Measurements from ENCODE around the gene FIBIN.
"Not testable (repeated sequence)": the region's sequence is repeated elsewhere in the genome, so short reads cannot be mapped to it uniquely, and the experiment has no call there.

The FIBIN gene

DNA sequence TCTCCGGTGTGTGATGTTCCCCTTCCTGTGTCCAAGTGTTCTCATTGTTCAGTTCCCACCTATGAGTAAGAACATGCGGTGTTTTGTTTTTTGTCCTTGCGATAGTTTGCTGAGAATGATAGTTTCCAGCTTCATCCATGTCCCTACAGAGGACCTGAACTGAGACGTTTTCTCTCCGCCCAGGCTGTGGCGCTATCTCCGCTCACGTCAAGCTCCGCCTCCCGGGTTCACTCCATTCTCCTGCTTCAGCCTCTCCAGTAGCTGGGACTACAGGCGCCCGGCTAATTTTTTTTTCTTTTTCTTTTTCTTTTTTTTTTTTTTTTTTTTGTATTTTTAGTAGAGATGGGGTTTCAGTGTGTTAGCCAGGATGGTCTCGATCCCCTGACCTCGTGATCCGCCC, 16.7 kb upstream of the FIBIN start:
- DNase-seq (ENCODE audit: low read depth): not testable (repeated sequence)

DNA sequence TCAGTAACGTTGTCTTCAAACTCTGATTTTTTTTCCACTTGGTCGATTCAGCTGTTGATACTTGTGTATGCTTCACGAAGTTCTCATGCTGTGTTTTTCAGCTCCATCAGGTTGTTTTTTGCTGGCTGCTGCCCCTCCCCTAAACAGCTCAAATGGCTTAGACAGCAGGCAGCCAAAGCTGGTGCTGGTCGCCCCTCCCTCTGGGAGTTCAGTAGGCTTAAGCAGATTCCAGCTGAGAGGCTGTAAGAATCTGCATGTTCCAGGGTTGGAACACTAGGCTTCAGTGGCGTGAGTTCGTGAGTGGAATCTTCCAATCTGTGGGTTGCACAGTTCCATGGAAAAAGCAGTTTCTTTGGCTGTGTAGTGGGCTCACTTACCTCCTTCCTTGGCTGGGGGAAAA, 10.3 kb upstream of the FIBIN start:
- DNase-seq (ENCODE audit: low read depth): no peak

DNA sequence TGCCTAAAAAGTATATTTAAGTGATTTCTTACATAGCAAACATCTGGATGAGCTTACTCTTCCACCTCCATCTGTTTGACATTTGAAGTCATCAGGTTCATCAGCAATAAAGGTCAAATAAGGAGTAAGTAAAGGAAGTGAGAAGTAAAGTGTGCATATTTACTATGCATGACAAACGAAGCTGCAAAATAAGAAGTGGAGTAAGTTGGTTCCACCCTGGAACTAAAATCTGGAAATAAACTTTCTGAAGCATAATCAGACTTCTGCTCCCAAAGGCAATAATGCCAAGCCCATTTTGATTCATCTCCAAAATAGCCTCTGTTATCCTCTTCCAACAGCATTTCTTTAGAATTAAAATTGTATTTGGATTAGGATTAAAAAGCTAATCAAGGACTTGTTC, 8.4 kb upstream of the FIBIN start:
- DNase-seq (ENCODE audit: low read depth): no peak

DNA sequence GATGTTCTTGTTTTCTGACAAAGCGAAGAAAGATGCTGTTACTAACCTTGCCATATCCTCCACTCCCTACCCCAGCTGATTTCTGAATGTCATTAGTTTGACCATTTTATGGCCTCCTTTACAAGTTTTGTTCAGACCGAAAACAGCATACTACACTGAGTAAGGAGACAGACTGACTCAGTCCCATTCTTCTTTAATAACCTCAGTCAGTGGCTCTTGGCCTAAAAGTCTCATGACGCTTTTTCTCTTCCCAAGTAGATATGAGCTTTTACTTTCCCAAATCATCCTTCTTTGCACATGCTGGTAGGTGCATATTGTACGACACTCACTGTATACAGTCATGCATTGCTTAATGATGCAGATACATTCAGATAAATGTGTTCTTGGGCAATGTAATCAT, 8.0 kb upstream of the FIBIN start:
- no peak for DNase-seq (ENCODE audit: low read depth)

DNA sequence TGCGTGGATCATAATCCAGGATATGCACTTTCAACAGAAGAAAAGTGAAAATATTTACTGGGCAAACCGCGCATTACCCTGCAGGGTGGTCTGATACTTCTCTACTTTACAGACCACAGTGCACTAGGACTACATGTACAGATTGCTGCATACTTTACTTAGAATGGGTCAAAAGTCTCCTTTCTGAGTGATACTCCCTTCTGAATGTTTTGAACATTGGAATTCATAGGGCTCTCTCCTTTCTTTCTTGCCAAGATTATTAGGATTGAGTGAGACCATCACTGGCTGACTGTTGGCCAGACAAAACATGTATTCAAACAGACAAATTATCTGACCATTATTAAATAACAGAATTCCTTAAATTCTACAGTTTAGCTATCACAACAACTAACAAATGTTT, 6.6 kb upstream of the FIBIN start:
- no peak for DNase-seq (ENCODE audit: low read depth)

DNA sequence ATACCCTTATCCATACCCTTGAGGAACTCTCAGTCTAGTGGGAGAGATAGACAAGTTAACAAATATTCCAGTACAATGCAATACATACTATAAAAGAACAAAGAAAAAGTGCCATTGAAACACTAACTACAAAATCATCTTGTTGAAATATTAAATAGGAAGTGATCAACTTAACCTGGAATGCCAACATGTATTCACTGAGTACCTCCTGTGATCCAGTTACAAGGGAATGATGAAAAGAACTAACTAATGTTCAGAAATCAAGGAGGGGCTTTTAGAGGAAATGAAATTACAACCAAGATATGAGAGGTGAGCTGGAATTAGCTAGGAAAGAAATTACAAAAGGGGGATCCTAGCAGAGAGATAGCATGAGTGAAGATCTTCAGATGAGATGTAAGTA, 6.2 kb upstream of the FIBIN start:
- no peak for DNase-seq (ENCODE audit: low read depth)

DNA sequence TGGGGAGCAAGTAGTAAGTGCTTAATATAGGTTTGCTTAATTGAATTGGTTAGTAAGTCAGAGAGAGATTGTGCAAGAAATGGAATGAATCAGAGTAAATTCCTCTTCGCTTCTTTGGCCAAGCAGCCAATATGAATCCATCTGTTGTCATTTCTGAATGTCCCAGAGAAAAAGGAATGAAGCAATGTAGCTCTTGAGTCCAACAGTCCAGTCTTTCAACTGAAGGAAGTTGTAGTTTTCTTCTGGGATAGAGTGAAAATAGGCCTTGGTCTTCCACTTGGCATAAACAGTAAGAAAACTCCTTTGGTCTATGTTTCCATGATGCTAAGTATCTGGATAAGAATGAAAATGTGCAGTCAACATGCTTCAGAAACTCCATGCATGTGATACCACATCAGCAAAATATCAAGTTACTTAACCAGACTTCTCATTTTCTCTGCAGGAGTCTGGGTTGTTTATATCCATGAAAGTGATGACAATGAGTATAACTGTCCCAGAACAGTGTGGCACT, 1.8 kb upstream of the FIBIN start:
- DNase-seq (ENCODE audit: low read depth): no peak

DNA sequence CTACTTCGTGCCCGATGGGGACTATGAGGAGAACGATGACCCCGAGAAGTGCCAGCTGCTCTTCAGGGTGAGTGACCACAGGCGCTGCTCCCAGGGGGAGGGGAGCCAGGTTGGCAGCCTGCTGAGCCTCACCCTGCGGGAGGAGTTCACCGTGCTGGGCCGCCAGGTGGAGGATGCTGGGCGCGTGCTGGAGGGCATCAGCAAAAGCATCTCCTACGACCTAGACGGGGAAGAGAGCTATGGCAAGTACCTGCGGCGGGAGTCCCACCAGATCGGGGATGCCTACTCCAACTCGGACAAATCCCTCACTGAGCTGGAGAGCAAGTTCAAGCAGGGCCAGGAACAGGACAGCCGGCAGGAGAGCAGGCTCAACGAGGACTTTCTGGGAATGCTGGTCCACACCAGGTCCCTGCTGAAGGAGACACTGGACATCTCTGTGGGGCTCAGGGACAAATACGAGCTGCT, 751 bp downstream of the FIBIN start:
- DNase-seq (ENCODE audit: low read depth): no peak

DNA sequence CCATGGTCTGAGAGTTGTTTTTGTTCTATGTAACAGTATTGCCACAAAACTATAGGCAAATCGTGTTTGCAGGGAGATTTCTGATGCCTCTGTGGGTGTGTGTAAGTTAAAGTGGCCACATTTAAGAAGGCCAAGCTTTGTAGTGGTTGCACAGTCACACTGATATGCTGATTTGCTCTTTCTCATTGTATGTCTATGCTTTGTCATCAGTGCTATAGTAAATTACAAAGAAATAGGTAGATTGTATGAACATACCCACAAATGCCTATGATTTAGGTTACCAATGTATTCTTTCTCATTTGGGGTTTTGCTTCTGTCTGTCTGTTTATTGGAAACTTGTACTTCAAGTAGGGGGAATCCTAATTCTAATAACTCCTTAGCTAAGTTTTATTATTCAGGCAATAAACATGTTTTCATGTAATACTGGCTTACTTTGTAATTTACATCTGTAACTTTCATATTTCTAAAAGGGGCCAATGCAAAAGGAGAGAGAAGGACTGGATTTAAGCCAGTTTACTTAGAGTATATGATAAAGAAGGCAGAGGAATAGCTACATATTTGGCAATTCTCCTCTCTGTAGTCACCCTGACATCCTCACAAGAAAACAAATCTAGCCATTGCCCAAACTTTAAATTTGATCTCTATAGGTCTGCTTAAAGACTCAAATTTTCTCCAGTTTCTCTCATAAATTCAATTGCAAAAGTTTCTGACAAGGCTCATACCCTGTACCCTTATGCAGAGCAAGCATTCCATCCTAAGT, 2.0 kb downstream of the FIBIN start:
- no peak for DNase-seq (ENCODE audit: low read depth)

DNA sequence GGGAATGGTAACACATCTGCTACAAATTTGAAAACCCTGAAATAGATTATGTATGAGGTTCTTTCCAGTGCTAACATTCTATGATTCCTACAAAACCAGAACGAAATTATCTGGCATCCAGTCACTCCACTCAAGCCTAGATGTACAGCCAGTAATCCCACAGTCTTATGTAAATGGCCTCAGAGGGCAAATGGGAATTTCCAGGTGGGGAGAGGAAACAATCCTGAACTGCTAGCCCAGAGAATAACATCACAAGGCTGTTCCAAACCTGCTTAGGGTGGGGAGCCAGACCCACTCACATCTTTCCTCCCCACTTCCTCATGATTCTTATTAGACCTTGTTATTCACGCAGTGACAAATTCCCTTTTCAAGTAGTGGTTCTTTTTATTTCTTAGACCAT, 3.5 kb downstream of the FIBIN start:
- no peak for DNase-seq (ENCODE audit: low read depth)

DNA sequence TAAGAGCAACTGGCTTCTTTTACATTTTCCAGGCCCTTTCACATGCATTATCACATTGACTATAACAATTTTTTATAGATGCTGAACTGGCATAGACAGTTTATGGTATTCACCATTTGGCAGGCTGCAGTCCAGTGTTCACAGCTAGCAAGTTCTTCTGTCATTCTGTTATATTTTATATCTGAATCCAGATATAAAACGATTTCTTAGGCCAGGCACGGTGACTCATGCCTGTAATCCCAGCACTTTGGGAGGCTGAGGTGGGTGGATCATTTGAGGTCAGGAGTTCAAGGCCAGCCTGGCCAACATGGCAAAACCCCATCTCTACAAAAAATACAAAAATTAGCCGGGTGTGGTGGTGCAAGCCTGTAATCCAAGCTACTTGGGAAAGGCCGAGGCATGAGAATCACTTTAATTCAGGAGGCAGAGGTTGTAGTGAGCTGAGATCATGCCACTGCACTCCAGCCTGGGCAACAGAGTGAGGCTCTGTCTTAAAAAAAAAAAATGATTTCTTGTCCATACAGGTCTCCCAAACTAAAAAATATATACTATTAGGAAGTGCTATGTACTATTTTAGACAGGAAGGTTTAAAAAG, 7.3 kb downstream of the FIBIN start:
- not testable (repeated sequence) for DNase-seq (ENCODE audit: low read depth)

DNA sequence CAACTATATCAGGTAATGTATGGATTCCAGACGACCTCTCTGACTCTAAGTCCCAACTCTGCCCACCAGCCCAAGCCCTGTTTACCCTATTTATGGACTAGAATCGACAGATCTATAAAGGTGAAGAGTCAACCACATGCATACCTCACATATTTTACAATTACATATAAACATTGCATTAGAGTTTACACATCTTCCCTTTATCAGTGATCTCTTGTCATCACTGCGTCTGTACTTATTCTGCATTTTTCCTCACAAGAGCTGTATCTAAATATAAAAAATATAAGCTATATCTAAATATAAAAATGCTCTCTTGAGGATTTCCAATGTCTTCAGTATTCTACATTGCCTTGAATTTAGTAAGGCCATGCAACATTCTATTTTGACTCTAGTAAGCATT, 8.5 kb downstream of the FIBIN start:
- DNase-seq (ENCODE audit: low read depth): no peak

DNA sequence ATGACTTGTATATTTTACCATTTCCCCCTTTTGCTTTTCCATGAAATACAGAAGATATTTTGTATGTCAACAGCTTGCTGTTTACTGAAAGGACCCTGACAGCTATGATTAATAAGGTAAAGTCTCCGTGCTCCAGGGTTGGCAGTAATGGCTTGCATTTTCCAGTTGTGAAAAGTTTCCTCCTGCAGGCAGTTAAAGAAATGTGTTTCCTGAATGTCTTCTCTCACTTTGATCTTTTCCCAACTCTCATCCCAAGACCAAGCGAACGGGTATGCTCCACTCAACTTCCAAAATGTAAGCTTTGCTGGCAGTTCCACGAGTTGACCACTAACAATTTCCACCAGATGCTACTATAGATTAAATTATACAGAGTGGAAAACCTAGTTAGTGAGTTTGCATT, 8.9 kb downstream of the FIBIN start:
- no peak for DNase-seq (ENCODE audit: low read depth)

DNA sequence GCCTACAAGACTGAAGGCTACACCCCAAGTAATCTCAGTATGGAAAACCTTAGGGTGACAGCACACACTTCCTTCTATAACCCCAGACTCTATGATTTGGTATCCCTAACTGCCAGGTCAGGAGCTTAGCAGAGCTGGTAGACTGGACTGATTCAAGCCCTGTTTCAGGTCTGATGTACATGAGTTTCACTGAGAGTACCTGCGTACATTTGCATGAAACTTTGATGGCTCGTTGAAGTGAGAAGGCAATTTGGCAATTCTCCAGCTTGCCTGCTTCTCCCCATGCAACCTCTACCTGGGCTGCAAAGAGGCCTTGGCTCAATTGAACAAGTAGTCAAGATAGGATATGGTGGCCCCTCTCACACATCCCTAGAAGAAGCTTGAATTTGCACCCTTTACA, 10.2 kb downstream of the FIBIN start:
- no peak for DNase-seq (ENCODE audit: low read depth)

DNA sequence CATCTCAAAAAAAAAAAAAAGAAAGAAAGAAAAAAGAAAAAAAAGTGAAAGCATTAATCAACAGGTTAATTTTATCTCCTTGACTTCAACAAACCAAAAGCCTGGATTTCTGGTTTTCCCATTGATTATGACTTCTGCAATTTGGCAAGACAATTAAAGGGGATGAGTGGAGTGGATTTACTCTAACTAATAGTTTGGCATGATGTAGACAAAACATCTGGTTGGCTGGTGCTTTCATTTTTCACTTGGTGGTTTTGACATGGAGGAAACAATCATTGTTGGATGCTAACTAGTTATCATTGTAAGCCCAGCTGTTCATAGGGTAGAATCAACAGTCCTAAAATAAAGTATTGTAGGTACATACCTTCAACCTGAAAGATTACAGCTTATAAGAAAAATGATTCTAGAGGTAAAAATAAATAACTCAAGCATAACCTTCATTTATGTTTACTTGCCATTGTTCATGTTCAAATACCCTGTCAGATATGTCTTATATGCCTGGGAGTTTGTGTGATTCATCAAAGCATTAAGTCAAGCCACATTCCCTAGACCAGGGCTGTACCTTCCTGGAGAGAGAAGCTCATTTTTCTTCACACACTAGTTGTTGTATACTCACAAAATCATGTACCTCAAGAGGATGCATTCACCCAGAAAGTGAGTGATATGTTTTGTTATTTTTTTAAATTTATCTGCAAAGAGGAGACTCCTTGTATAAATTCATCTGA, 15.1 kb downstream of the FIBIN start:
- DNase-seq (ENCODE audit: low read depth): no peak

DNA sequence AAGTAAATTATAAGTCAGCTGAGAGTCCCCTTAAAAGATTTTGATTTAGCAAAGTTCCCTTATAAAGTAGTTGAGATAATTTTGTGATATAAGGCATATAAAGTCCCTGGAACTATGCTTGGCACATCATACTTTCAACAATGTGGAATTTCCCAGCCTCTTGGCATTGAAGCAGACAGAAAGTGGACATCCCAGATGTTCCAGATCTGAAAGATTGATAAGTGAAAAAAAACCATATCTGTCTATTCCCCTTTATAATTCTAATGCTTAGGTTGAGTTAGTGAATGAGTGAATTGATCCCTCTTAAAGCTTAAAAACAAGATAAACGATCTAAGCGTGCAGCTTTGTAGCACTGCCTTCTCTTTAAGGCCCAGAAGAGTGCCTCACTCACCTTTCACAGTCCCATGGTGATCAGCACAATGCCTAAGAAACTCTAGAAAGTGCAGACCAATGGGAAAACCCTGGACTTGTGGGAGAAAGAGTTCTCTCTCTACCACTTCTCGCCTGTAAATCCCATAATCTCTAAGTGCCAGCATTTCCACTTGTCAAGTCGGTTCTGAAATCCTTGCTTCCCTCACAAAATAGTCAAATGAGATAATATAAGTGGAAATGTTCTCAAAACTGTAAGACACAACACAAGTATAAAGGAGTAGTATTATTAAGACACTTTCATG, 17.8 kb downstream of the FIBIN start:
- DNase-seq (ENCODE audit: low read depth): no peak

DNA sequence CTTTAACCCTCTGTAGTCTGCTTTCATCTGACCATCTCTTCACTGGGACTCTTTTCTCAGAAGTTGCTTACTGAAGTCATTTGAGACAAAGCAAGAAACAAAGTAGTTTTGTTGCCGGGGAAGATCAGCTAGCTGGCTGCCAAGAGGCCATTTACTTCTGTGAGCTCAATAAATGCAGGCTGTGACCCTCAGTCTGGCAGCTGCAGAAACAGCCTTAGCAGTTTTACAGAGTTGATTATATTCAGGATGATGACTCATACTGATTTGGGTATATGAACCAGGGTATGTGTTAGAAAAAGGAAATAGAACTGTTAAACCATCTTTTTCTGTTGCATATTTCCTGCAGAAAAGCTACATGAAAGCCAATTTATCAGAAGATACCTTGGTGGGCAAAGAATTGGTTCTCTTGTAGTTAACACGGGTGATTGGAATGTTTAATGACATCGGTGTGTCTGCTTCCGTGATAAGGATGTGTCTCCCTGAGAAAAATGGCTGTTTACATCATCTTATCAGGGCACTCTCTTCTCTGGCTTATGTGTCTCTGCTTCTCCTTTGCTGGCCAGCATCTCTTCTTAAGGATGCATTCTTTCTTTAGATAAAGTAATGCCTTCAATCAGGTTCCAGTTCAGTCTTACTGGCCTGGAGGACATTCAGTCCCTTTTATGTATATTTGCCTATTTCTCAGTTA, 18.5 kb downstream of the FIBIN start:
- no peak for DNase-seq (ENCODE audit: low read depth)

DNA sequence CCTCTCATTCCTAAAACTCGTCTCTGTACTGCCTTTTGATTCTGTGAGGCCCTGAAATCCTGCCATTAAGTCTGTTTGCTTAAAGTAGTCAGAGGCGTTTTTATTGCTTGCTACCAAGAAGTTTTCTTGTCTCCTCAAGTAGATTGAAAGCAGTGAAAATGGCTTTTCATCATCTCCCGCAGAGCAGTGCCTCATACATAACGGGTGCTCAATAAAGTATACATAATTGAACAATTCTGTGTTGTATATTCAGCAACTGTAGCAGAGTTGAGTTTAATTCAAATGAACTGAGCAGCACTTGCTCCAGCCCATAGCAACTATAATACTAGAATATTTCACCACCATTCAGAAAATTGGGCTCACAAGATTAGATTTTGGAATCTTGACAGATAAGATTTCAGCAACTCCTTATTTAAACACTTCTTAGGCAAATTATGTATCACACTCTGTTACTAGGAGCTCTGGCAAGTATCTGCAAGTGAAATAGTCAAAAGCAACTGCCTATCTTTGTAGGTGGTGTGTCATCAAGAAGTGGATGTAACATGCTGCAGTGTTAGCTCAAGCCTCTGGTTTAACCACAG, 20.0 kb downstream of the FIBIN start:
- DNase-seq (ENCODE audit: low read depth): no peak

DNA sequence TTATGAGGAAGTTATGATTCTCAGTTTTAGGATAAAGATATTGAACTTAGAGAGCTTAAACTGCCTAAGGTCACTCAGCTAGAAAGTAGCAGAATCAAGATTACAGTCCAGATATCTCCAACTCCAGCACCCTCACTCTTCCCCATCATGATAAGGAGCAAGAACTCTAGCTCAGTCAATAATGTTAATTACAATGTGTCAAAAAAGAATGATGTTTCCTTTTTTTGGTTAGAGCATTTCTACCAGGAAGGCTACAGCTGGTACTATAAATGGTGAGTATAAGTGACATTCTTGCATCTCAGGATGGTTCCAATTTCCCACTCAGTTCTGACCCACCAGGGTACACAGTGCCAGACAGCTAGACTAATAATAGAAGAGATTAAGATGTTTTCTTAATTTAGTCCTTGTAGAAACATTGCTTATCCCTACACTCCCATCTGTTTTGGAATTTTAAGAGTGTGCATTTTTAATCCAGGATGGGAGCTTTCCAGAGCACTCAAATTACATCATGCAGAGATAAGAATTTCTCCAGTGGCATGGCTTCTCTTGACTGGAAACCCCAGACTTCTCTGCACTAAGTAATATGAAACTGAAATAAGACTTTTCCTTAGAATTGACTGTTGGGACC, 25.1 kb downstream of the FIBIN start:
- DNase-seq (ENCODE audit: low read depth): no peak

DNA sequence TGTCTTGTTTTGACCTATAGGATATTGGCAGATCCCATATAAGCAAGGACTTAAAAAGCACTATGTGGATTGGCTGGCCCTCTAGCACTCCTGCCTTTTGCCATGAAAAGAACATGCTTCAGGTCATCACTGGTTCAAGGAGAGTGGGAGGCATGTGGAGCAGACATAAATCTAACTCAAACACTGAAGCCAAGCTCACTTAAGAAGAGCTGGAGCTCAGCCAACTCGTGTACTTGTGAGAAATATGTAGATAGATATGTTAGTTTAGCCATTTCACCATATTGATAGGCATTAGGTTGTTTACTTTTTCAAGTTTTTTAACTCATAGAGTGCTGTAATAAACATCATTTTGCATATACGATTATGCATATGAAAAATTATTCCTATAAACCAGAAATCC, 26.8 kb downstream of the FIBIN start:
- no peak for DNase-seq (ENCODE audit: low read depth)

DNA sequence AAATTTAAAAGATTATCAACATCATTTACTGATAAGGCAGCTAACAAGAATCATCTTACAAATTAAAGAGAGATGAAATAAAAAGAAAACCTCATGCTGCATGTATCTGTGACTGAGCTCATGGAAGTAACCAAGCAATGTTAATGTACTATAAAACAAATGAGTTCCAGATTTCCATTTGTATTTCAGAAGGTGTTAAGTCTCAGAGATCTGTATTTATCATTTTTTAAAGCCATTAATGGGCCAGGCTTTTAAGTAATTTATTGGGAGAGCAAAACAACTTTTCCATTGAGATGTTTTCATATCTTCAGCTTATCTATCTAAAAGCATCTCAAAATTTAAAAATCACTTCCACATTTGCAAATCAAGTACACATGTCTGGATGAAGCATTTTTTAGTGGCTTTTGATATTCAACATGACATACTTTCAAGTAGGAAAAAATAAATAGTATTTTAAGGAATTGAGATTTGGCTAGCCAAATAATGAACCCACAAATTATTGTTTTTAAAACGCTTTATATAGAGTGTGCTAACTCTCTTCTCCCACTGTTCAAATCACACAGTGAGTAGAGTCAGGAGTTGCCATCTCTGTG, 28.8 kb downstream of the FIBIN start:
- no peak for DNase-seq (ENCODE audit: low read depth)

Measured in activated gamma-delta T cell treated with anti-CD3 and anti-CD28 coated beads, Interleukin-2, amount 50 U/mL, for 16 hours (primary cell).